ENCODE data around the gene CHST1. TPM values are rescaled to one million over a fixed set of nuclear protein-coding genes. Genes with fewer than 3 reads are reported as not detected.

The CHST1 gene
- total and polyA plus RNA-seq, 10 of the 15 experiments (the other 5 are each of a cell fraction or from before 2014, with no cell fraction given), result not detected

DNA sequence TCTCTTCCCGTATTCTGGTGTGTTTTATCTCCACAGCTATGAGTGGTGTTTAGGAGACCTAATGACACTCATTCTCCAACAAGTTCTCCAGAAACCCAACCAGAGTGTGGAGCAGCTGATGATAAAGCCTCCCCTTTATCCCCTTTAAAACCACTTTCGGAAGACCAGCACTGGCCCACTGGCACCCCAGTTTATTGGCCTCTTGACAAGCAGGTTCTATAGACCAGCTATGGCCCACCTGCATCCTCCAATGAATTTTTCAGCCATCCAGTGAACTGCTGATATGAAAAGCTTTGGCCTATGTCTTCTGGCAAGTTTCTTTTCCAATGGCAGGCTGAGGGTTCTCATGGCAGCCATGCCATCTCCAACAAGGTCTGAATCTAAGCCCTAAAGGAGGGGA is 27.4 kb downstream of the CHST1 start:
- Histone ChIP-seq H3K36me3 (ENCODE audit: control insufficient read depth in 2 of 2, insufficient read depth in 2 of 2, low read length in 1 of 2) (no peaks in the 10 kb centered on the region), H3K27me3 (replicated peaks in 1 of 2; ENCODE audit: control insufficient read depth in 2 of 2, insufficient read depth in 2 of 2, low read length in 1 of 2) (no peaks in the 10 kb centered on the region; a peak in 2 of 4 replicates), H4K20me1 (ENCODE audit: control insufficient read depth, insufficient read depth) (no peaks in the 10 kb centered on the region), H3K9me3 (replicated peaks; ENCODE audit: control insufficient read depth, insufficient read depth, low read length) (no peaks in the 10 kb centered on the region), H3K9ac (ENCODE audit: control insufficient read depth, insufficient read depth, low read length) (no peak overlapping the region), H2AFZ (ENCODE audit: control insufficient read depth, low read depth, low read length) (no peak overlapping the region), H3K4me2 (ENCODE audit: control insufficient read depth, insufficient read depth) (no peak overlapping the region), H3K79me2 (ENCODE audit: control insufficient read depth, insufficient read depth, low read length) (no peaks in the 10 kb centered on the region), H3K27ac (ENCODE audit: control insufficient read depth, insufficient read depth) (no peak overlapping the region), H3K4me3 (no peak overlapping the region), H3K4me1 (ENCODE audit: control insufficient read depth, insufficient read depth, low read length) (no peaks in the 10 kb centered on the region)
- POLR2A ChIA-PET, result no interaction called here
- RAD21 ChIA-PET (ENCODE audit: unreplicated experiment), result no interaction called here
- intact Hi-C loops (cut with micrococcal nuclease; ENCODE audit: unreplicated experiment), result no loop called here
- TF ChIP-seq EED (IDR thresholded peaks at IDR 0.05; ENCODE audit: low read depth) (no peak), CBX3 (IDR thresholded peaks at IDR 0.05; ENCODE audit: borderline replicate concordance, low read depth) (no peak), RBBP5 (conservative IDR thresholded peaks at IDR 0.05) (no peak), TCF3 (IDR thresholded peaks at IDR 0.05; ENCODE audit: borderline replicate concordance, insufficient read depth, low read depth, low read length) (no peak), HDAC2 (IDR thresholded peaks at IDR 0.05) (no peak), ASH2L (IDR thresholded peaks at IDR 0.05; ENCODE audit: borderline replicate concordance, low read depth) (no peak), MYB (IDR thresholded peaks at IDR 0.05; ENCODE audit: borderline replicate concordance, low read depth, low read length) (no peak), BCL11A (IDR thresholded peaks at IDR 0.05; ENCODE audit: low read depth, low read length) (no peak), POLR2AphosphoS5 (IDR thresholded peaks at IDR 0.05; ENCODE audit: low read length) (no peak), POU2F2 (IDR thresholded peaks at IDR 0.05; ENCODE audit: borderline replicate concordance, low read depth, low read length) (no peak), MTA2 (IDR thresholded peaks at IDR 0.05; ENCODE audit: low read depth) (no peak), BMI1 (IDR thresholded peaks at IDR 0.05; ENCODE audit: borderline replicate concordance) (no peak)
- in situ Hi-C loops (cut with MboI), result no loop called here
- no TSS peak for BruUV-seq (replicated peaks)
- ATAC-seq, result no peak
- SMC1A ChIA-PET (ENCODE audit: uncharacterized antibody, unreplicated experiment), result no interaction called here
- no peak for DNase-seq (ENCODE audit: low read depth, low spot score)
- 19% methylated on average over 2 of the region's 2 CpGs for WGBS (ENCODE audit: insufficient coverage, insufficient replicate concordance, low lambda C conversion rate, missing lambda C conversion rate)
- CTCF ChIA-PET, result interaction anchor here (2.0 kb wide), 1 partner anchor 17 kb away, joined by 8 read pairs; no protein-coding TSS in a partner anchor
- no peak for FAIRE-seq
